ENCODE data around the gene IKZF3.

IKZF3 gene

DNA sequence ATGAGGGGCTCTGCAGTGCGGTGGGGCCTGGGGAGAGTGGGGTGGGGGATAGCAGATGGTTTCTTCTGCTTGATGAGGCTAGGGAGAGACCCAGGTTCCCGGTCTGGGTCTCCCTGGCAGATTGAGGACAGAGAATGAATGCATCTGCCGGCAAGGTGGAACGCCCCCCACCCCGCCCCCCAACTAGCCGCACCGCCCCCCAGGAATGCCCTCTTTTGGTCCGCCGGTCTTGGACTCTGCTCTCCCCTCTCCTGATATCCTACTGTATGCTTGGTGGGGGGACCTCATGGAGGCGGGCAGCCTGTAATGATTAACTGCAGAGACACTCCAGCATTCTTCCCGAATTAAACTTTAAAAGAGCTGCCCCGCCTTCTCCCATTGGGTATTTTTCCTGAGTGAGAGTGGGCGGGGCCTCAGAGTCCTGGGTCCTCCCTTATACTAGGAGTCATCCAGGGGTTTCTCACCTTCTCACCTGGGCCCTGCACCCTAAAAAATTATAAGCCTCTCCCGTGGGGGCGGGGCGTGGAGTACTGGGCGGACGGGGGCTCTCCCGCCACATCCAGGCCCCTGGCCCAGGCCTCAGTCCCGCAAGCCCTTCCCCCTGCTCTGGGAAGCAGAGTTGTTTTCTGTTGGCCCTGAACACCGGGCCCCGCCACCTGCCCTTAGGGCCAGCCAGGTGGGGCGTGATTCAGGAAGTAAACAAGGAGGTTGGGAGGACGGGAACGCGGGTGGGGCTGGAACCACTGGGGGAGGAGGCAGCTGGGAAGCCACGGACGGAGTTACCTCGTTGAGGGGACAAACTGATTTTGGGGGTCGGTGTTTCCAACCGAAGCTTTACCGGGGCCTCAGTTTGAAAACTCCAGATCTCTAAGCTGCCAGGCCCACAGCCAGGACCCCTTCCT lies 124.9 kb downstream of the IKZF3 start:
- Histone ChIP-seq H3K79me2 (ENCODE audit: control insufficient read depth, insufficient read depth, low read length, unreplicated experiment) (no peaks in the 10 kb centered on the region), H3K27ac (ENCODE audit: low read depth, low read length) (no peak overlapping the region), H3K4me3 (ENCODE audit: low read depth, low read length) (peak overlapping the region; percentile 74), H3K4me1 (ENCODE audit: control insufficient read depth, insufficient read depth, low read length, unreplicated experiment) (peaks cover 30% of the 10 kb centered on the region), H2AFZ (ENCODE audit: low read length, unreplicated experiment) (peak overlapping the region; percentile 73), H3K27me3 (ENCODE audit: insufficient read depth, low read length) (no peaks in the 10 kb centered on the region), H3K36me3 (ENCODE audit: insufficient read depth, low read length) (no peaks in the 10 kb centered on the region)

- H3K4me3 ChIP-seq (ENCODE audit: low read depth, low read length), result peak overlapping the region; percentile 74
- H3K27me3 ChIP-seq (ENCODE audit: insufficient read depth, low read length), result no peaks in the 10 kb centered on the region
- peaks cover 30% of the 10 kb centered on the region for H3K4me1 ChIP-seq (ENCODE audit: control insufficient read depth, insufficient read depth, low read length, unreplicated experiment)
- no peaks in the 10 kb centered on the region for H3K36me3 ChIP-seq (ENCODE audit: insufficient read depth, low read length)
- peak overlapping the region; percentile 84 for H2AFZ ChIP-seq (ENCODE audit: low read length, unreplicated experiment)
- H3K27ac ChIP-seq (ENCODE audit: low read depth, low read length), result no peak overlapping the region
- H3K79me2 ChIP-seq (ENCODE audit: control insufficient read depth, insufficient read depth, low read length, unreplicated experiment), result no peaks in the 10 kb centered on the region
These were observed 125.6 kb downstream of the IKZF3 start for GRCh38 chr17:39738568-39738901.

DNA sequence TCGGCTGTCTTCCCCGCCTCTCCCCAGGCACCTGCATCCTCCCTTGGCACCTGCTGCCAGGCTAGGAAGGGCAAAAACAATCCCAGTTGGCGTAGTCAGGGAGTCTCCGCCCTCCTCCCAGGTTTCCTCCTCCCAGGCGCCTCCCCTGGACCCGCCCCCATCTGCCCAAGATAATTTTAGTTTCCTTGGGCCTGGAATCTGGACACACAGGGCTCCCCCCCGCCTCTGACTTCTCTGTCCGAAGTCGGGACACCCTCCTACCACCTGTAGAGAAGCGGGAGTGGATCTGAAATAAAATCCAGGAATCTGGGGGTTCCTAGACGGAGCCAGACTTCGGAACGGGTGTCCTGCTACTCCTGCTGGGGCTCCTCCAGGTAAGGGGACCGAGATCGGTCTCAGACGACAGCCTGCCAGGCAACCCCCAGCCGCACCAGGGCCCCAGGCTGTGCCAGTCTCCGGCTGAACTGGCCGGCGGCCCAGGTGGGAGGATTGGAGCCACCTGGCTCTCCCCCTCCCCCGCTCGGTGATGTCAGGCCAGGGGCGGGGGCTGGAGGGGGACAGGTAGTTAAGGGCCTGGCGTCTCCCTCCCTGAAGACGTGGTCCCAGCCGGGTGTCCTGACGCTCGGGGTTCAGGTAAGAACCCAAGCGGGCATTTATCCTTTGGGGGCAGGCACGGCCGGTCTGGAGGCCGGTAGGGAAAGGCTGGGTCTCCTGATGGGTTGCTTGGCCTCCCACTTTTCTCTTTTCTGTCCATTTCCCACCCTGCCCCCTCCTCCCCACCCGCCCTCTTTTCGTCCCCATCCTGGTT lies 126.1 kb downstream of the IKZF3 start, which contains the start of gene GRB7:
GRB7 (plus strand) TSS at position 179 of the 808 bp plus-strand sequence. CDS start 4,364 bp downstream, outside the sequence.
- Histone ChIP-seq H3K27me3 (ENCODE audit: insufficient read depth, low read length) (no peaks in the 10 kb centered on the region), H3K79me2 (ENCODE audit: control insufficient read depth, insufficient read depth, low read length, unreplicated experiment) (no peaks in the 10 kb centered on the region), H3K4me3 (ENCODE audit: low read depth, low read length) (peak within 1 kb of the TSS; percentile 74), H3K4me1 (ENCODE audit: control insufficient read depth, insufficient read depth, low read length, unreplicated experiment) (peaks cover 30% of the 10 kb centered on the region), H3K27ac (ENCODE audit: low read depth, low read length) (no peak within 1 kb of the TSS), H2AFZ (ENCODE audit: low read length, unreplicated experiment) (peak within 1 kb of the TSS; percentile 84), H3K36me3 (ENCODE audit: insufficient read depth, low read length) (no peaks in the 10 kb centered on the region)

DNA sequence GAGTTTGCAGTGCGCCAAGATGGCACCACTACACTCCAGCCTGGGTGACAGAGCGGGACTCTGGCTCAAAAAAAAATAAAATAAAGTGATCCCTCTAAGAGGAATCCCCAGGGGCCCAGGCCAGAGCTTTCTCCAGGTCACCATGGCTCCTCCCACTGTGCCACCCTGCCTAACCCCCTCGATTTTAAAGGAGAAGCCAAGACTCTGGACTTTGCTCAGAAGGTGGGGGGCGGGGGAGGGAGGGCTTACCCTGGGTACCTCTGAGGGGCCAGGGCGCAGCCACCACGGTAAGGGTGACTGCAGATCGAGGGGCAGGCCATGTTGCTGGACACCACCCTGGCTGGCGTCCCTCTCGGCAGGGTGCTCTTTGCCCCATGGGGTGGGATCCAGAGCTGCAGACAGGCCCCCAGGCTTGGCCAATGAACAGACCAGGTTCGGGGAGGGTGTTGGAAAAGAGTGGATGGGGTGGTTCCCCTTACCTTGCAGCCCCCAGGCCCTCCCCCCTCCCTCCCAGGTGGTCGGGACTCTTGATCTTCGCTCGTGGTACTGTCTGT lies 126.8 kb downstream of the IKZF3 start:
- no peak overlapping the region for H3K27ac ChIP-seq (ENCODE audit: low read depth, low read length)
- peaks cover 30% of the 10 kb centered on the region for H3K4me1 ChIP-seq (ENCODE audit: control insufficient read depth, insufficient read depth, low read length, unreplicated experiment)
- no peak overlapping the region for H2AFZ ChIP-seq (ENCODE audit: low read length, unreplicated experiment)
- no peaks in the 10 kb centered on the region for H3K27me3 ChIP-seq (ENCODE audit: insufficient read depth, low read length)
- H3K36me3 ChIP-seq (ENCODE audit: insufficient read depth, low read length), result no peaks in the 10 kb centered on the region
- H3K79me2 ChIP-seq (ENCODE audit: control insufficient read depth, insufficient read depth, low read length, unreplicated experiment), result no peaks in the 10 kb centered on the region
- H3K4me3 ChIP-seq (ENCODE audit: low read depth, low read length), result no peak overlapping the region

DNA sequence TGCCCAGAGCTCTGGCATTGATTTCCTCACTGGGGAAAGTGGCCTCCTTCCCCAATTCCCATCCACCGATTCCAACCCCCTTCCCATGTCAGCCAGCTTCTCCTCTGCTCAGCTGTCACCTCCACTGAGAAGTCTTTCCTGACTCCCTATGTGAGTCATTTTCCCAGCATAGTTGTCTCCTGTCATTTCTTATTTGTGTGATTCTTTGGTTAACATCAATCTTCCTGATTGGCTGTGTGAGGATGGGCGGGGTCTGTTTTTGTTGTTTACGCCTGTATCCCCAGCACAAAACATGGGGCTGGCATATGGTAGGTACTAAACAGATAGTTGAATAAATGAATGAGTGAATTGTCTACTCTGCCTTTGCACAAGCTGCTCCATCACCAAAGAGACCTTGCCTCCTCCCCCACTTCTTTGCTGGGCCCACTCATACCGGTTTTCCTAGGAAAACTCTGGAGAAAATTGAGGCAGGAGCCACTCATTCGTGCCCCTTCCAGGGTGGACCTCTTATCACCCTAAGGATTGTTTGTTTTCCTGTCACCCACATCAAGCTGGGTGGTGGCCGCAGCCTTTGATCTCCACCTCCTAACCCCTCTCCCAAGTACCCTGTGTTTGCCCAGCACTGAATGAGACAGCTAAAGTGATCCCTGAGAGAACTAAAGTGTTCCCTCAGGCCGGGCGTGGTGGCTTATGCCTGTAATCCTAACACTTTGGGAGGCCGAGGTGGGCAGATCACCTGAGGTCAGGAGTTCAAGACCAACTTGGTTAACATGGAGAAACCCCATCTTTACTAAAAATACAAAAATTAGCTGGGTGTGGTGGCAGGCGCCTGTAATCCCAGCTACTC lies 127.6 kb downstream of the IKZF3 start:
- Histone ChIP-seq H3K27me3 (ENCODE audit: insufficient read depth, low read length) (no peaks in the 10 kb centered on the region), H3K79me2 (ENCODE audit: control insufficient read depth, insufficient read depth, low read length, unreplicated experiment) (no peaks in the 10 kb centered on the region), H3K4me1 (ENCODE audit: control insufficient read depth, insufficient read depth, low read length, unreplicated experiment) (peaks cover 30% of the 10 kb centered on the region), H2AFZ (ENCODE audit: low read length, unreplicated experiment) (no peak overlapping the region), H3K36me3 (ENCODE audit: insufficient read depth, low read length) (no peaks in the 10 kb centered on the region), H3K4me3 (ENCODE audit: low read depth, low read length) (no peak overlapping the region), H3K27ac (ENCODE audit: low read depth, low read length) (no peak overlapping the region)

GRCh38 chr17:39735882-39736281 lies 128.2 kb downstream of the IKZF3 start:
- H3K4me3 ChIP-seq (ENCODE audit: low read depth, low read length), result no peak overlapping the region
- no peaks in the 10 kb centered on the region for H3K27me3 ChIP-seq (ENCODE audit: insufficient read depth, low read length)
- H3K4me1 ChIP-seq (ENCODE audit: control insufficient read depth, insufficient read depth, low read length, unreplicated experiment), result peaks cover 24% of the 10 kb centered on the region
- H3K36me3 ChIP-seq (ENCODE audit: insufficient read depth, low read length), result no peaks in the 10 kb centered on the region
- no peak overlapping the region for H3K27ac ChIP-seq (ENCODE audit: low read depth, low read length)
- no peak overlapping the region for H2AFZ ChIP-seq (ENCODE audit: low read length, unreplicated experiment)
- no peaks in the 10 kb centered on the region for H3K79me2 ChIP-seq (ENCODE audit: control insufficient read depth, insufficient read depth, low read length, unreplicated experiment)

GRCh38 chr17:39732586-39732985 lies 131.5 kb downstream of the IKZF3 start:
- Histone ChIP-seq H3K27me3 (ENCODE audit: insufficient read depth, low read length) (no peaks in the 10 kb centered on the region), H3K4me3 (ENCODE audit: low read depth, low read length) (no peak overlapping the region), H3K27ac (ENCODE audit: low read depth, low read length) (no peak overlapping the region), H3K36me3 (ENCODE audit: insufficient read depth, low read length) (no peaks in the 10 kb centered on the region), H2AFZ (ENCODE audit: low read length, unreplicated experiment) (no peak overlapping the region), H3K79me2 (ENCODE audit: control insufficient read depth, insufficient read depth, low read length, unreplicated experiment) (no peaks in the 10 kb centered on the region), H3K4me1 (ENCODE audit: control insufficient read depth, insufficient read depth, low read length, unreplicated experiment) (peaks cover 7% of the 10 kb centered on the region)

GRCh38 chr17:39730095-39730921 lies 133.8 kb downstream of the IKZF3 start, which contains the start of gene MIEN1:
MIEN1 (minus strand) TSS chr17:39730532; CDS start chr17:39730495, 37 bp downstream.
- H3K4me3 ChIP-seq (ENCODE audit: low read depth, low read length), result peak within 1 kb of the TSS; percentile 91
- H3K36me3 ChIP-seq (ENCODE audit: insufficient read depth, low read length), result no peaks in the 10 kb centered on the region
- H3K4me1 ChIP-seq (ENCODE audit: control insufficient read depth, insufficient read depth, low read length, unreplicated experiment), result peaks cover 7% of the 10 kb centered on the region
- peak within 1 kb of the TSS; percentile 90 for H2AFZ ChIP-seq (ENCODE audit: low read length, unreplicated experiment)
- H3K79me2 ChIP-seq (ENCODE audit: control insufficient read depth, insufficient read depth, low read length, unreplicated experiment), result no peaks in the 10 kb centered on the region
- H3K27me3 ChIP-seq (ENCODE audit: insufficient read depth, low read length), result no peaks in the 10 kb centered on the region
- peak within 1 kb of the TSS; percentile 35; the same call in 1 of the 2 replicates for H3K27ac ChIP-seq (ENCODE audit: low read depth, low read length)

GRCh38 chr17:39729280-39729851 lies 134.7 kb downstream of the IKZF3 start:
- Histone ChIP-seq H3K4me1 (ENCODE audit: control insufficient read depth, insufficient read depth, low read length, unreplicated experiment) (peaks cover 7% of the 10 kb centered on the region), H3K36me3 (ENCODE audit: insufficient read depth, low read length) (peaks cover 6% of the 10 kb centered on the region; the same call in 1 of the 2 replicates), H3K4me3 (ENCODE audit: low read depth, low read length) (peak overlapping the region; percentile 91), H3K27me3 (ENCODE audit: insufficient read depth, low read length) (no peaks in the 10 kb centered on the region), H2AFZ (ENCODE audit: low read length, unreplicated experiment) (no peak overlapping the region), H3K27ac (ENCODE audit: low read depth, low read length) (no peak overlapping the region), H3K79me2 (ENCODE audit: control insufficient read depth, insufficient read depth, low read length, unreplicated experiment) (no peaks in the 10 kb centered on the region)

Measured in ACC112 (cell line).